ENCODE measurements around the gene FBLN2. TPM values are rescaled to one million over a fixed set of nuclear protein-coding genes. Genes with fewer than 3 reads are reported as not detected.

Gene FBLN2
- total RNA-seq, 2 donors from 2014 or later, result 10.5 to 24.1 TPM

- TF ChIP-seq CTCF (IDR thresholded peaks at IDR 0.05), result no peak
- Histone ChIP-seq H3K27ac (no peak overlapping the region), H3K9me3 (no peaks in the 10 kb centered on the region), H3K27me3 (peaks cover 5% of the 10 kb centered on the region), H3K36me3 (no peaks in the 10 kb centered on the region), H3K4me3 (no peak overlapping the region), H3K9ac (ENCODE audit: low read depth in 2 of 2, low read length in 2 of 2) (no peak overlapping the region), H3K4me1 (no peaks in the 10 kb centered on the region)
- intact Hi-C loops (cut with DNase I), result no loop called here
- no peak for DNase-seq
Measured at GRCh38 chr3:13532085-13532484, 16.8 kb upstream of the FBLN2 start.

GRCh38 chr3:13532631-13533030 lies 16.3 kb upstream of the FBLN2 start:
- TF ChIP-seq CTCF (IDR thresholded peaks at IDR 0.05), result no peak
- no peak for DNase-seq
- H3K4me1 ChIP-seq, result no peaks in the 10 kb centered on the region
- no peak overlapping the region for H3K27ac ChIP-seq
- H3K9me3 ChIP-seq, result no peaks in the 10 kb centered on the region
- no peak overlapping the region for H3K9ac ChIP-seq (ENCODE audit: low read depth in 2 of 2, low read length in 2 of 2)
- intact Hi-C loops (cut with DNase I), result no loop called here
- H3K36me3 ChIP-seq, result no peaks in the 10 kb centered on the region
- H3K4me3 ChIP-seq, result no peak overlapping the region
- H3K27me3 ChIP-seq, result peaks cover 5% of the 10 kb centered on the region

GRCh38 chr3:13533885-13534301 lies 15.0 kb upstream of the FBLN2 start:
- no peak overlapping the region for H3K27ac ChIP-seq
- no peak for DNase-seq
- no peak overlapping the region for H3K9ac ChIP-seq (ENCODE audit: low read depth in 2 of 2, low read length in 2 of 2)
- no peaks in the 10 kb centered on the region for H3K9me3 ChIP-seq
- H3K4me1 ChIP-seq, result no peaks in the 10 kb centered on the region
- no peak overlapping the region for H3K4me3 ChIP-seq
- no peaks in the 10 kb centered on the region for H3K36me3 ChIP-seq
- no peak for TF ChIP-seq CTCF (IDR thresholded peaks at IDR 0.05)
- peaks cover 5% of the 10 kb centered on the region for H3K27me3 ChIP-seq
- intact Hi-C loops (cut with DNase I), result no loop called here

- intact Hi-C loops (cut with DNase I), result no loop called here
- H3K4me3 ChIP-seq, result no peak overlapping the region
- H3K9me3 ChIP-seq, result no peaks in the 10 kb centered on the region
- no peak for DNase-seq
- H3K27me3 ChIP-seq, result peaks cover 5% of the 10 kb centered on the region
- no peaks in the 10 kb centered on the region for H3K4me1 ChIP-seq
- no peak overlapping the region for H3K27ac ChIP-seq
- no peak overlapping the region for H3K9ac ChIP-seq (ENCODE audit: low read depth in 2 of 2, low read length in 2 of 2)
- no peak for TF ChIP-seq CTCF (IDR thresholded peaks at IDR 0.05)
- no peaks in the 10 kb centered on the region for H3K36me3 ChIP-seq
Measured at GRCh38 chr3:13535526-13535875, 13.4 kb upstream of the FBLN2 start.

GRCh38 chr3:13535905-13536304 lies 13.0 kb upstream of the FBLN2 start:
- H3K4me3 ChIP-seq, result no peak overlapping the region
- no peaks in the 10 kb centered on the region for H3K4me1 ChIP-seq
- peaks cover 5% of the 10 kb centered on the region for H3K27me3 ChIP-seq
- no peak for TF ChIP-seq CTCF (IDR thresholded peaks at IDR 0.05)
- no peak overlapping the region for H3K9ac ChIP-seq (ENCODE audit: low read depth in 2 of 2, low read length in 2 of 2)
- intact Hi-C loops (cut with DNase I), result no loop called here
- DNase-seq, result no peak
- H3K36me3 ChIP-seq, result no peaks in the 10 kb centered on the region
- no peaks in the 10 kb centered on the region for H3K9me3 ChIP-seq
- no peak overlapping the region for H3K27ac ChIP-seq

- no peak overlapping the region for H3K27ac ChIP-seq
- H3K9me3 ChIP-seq, result no peaks in the 10 kb centered on the region
- H3K27me3 ChIP-seq, result peaks cover 5% of the 10 kb centered on the region
- H3K9ac ChIP-seq (ENCODE audit: low read depth in 2 of 2, low read length in 2 of 2), result no peak overlapping the region
- intact Hi-C loops (cut with DNase I), result no loop called here
- no peak overlapping the region for H3K4me3 ChIP-seq
- no peak for DNase-seq
- H3K4me1 ChIP-seq, result no peaks in the 10 kb centered on the region
- no peak for TF ChIP-seq CTCF (IDR thresholded peaks at IDR 0.05)
- no peaks in the 10 kb centered on the region for H3K36me3 ChIP-seq
Measured at GRCh38 chr3:13536432-13536831, 12.5 kb upstream of the FBLN2 start.
